ENCODE results near the gene NAGA.
"Not testable (repeated sequence)": the region's sequence is repeated elsewhere in the genome, so short reads cannot be mapped to it uniquely, and the experiment has no call there.

NAGA gene

DNA sequence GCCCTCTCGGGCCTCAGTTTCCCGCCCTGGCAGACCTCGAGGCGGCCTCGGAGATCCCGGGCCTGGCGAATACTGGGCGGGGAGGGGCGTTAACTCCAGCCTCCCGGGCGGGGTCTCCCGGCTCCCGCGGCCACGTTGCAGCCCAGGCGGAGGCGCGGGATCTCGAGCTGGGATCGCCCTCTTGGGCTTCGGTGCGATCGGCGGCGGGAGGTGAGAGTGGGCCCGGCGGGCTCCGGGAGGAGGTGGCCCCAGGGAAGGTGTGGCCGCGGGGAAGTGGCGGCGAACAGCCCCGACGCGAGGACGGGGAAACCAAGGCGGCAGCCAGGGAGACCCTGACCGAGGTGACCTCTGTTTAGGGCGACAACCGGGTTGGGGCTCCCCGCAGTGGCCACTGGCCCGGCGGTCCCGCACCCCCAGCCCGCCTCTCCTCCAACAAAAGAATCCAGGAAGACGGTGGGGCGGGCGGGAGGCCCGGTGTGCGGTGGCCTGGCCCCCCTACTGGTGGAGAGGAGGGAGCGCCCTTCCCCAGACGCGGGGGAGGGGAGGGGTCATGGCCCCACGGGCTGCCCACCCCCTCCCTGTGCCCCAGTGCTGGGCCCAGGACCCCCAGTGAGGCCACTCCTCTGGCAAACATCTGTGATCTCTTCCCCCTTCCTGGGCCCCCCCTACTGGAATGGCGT, 3.7 kb upstream of the NAGA start, which contains the start of gene PHETA2:
TSS of gene PHETA2 (plus strand) at position 117 of the 680 bp plus-strand sequence. CDS start 3,046 bp downstream, outside the sequence.
- DNase-seq (ENCODE audit: low read depth): peak; percentile 37
- TF ChIP-seq, protein P1, sequence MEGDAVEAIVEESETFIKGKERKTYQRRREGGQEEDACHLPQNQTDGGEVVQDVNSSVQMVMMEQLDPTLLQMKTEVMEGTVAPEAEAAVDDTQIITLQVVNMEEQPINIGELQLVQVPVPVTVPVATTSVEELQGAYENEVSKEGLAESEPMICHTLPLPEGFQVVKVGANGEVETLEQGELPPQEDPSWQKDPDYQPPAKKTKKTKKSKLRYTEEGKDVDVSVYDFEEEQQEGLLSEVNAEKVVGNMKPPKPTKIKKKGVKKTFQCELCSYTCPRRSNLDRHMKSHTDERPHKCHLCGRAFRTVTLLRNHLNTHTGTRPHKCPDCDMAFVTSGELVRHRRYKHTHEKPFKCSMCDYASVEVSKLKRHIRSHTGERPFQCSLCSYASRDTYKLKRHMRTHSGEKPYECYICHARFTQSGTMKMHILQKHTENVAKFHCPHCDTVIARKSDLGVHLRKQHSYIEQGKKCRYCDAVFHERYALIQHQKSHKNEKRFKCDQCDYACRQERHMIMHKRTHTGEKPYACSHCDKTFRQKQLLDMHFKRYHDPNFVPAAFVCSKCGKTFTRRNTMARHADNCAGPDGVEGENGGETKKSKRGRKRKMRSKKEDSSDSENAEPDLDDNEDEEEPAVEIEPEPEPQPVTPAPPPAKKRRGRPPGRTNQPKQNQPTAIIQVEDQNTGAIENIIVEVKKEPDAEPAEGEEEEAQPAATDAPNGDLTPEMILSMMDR (IDR thresholded peaks at IDR 0.05; ENCODE audit: low read length, missing control alignments): peak; percentile 25
- H3K4me3 ChIP-seq (replicated peaks; ENCODE audit: low read depth, low read length): peak within 1 kb of the TSS; percentile 60

DNA sequence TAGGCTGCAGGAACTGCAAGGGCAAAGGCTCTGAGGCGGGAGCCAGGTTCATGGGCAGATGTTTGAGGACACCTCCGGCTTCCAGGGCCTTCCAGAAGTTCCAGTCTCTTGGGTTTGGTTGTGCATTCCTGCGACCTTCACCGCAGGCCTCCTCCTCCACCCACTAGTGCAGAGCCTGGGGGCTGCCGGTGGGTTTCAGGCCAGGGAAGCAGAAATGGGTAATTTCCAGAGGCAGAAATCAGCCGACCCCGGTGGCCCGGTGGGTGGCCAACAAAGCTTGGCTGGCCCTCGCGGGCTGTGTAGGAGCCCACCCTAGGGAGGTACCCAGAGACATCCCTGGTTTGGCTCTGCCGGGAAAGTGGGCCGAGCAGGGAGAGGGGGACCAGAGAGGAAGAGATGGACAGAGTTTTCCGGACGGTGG, 3.0 kb upstream of the NAGA start:
- TF ChIP-seq, protein P1 (IDR thresholded peaks at IDR 0.05; ENCODE audit: low read length, missing control alignments): no peak
- no peak for DNase-seq (ENCODE audit: low read depth)
- peak overlapping the region; percentile 60 for H3K4me3 ChIP-seq (replicated peaks; ENCODE audit: low read depth, low read length)

DNA sequence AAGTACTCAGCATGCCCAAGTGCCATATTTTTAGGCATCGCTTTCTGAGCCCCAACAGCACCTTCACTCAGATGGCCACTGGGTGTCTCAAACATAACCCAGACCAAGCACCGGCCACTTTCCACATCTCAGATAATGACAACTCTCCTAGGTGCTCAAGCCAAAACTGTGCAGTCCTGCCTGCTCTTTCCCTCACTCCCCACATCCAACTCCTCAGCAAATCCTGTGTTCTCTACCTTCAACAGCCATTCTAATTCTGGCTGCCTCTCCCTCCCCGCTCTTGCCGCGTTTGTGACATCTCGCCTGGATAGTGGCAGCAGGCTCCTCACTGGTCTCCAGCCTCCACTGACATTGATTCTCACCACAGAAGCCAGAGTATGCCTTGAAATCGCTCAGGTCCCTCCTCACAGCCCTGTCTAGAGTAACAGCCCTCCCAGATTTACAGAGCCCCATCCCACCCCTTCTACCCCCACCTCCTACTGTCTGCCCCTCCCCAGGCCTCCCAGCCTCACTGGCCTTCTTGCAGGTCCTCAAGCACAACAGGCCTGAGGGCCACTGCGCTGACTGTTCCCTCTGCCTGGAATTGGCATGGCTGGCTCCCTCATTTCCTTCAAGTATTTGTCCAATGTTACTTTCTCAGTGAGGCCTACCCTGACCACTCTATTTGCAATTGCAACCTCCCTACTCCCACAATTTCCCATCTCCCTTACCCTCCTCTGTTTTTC, 2.2 kb upstream of the NAGA start:
- no peak overlapping the region for H3K4me3 ChIP-seq (replicated peaks; ENCODE audit: low read depth, low read length)
- DNase-seq (ENCODE audit: low read depth): no peak
- TF ChIP-seq, protein P1 (IDR thresholded peaks at IDR 0.05; ENCODE audit: low read length, missing control alignments): no peak

- not testable (repeated sequence) for DNase-seq (ENCODE audit: low read depth); H3K4me3 ChIP-seq (replicated peaks; ENCODE audit: low read depth, low read length)
Measured at GRCh38 chr22:42071508-42071907, 896 bp upstream of the NAGA start.

DNA sequence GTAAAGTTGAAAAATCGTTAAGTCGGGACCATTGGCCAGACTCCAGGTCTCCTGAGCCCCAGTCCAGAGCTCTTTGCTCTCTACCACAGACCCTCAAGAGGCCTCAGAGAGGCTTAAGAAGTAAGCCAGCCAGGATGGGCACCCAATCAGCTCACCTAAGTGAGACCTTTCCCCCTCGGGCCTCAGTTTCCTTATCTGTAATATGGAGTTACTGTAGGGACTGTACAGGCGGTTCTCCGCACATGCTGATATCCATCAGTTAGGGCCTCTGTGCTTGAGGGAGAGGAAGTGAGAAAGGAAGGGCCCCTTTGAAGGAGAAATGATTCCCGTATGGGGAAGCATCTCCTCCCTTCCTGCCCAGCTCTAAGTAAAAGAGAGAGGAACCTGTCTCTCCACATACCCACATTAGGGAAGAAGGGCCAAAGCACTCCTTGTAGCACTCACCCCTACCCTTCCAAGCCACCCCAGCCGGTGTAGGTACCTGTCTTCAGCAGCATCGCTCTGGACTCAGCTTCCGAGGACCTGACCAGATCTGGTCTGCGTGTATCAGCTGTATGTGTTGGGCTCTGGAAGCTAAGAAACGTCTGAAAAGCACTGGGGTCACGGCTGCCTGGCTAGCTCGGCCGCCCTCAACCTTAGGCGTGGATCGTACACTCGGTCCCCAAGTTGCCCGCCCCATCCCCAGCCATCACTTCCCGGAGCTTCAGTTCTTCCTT, 653 bp downstream of the NAGA start:
- TF ChIP-seq, protein P1 (IDR thresholded peaks at IDR 0.05; ENCODE audit: low read length, missing control alignments): no peak
- peak overlapping the region; percentile 71 for H3K4me3 ChIP-seq (replicated peaks; ENCODE audit: low read depth, low read length)
- DNase-seq (ENCODE audit: low read depth): no peak

DNA sequence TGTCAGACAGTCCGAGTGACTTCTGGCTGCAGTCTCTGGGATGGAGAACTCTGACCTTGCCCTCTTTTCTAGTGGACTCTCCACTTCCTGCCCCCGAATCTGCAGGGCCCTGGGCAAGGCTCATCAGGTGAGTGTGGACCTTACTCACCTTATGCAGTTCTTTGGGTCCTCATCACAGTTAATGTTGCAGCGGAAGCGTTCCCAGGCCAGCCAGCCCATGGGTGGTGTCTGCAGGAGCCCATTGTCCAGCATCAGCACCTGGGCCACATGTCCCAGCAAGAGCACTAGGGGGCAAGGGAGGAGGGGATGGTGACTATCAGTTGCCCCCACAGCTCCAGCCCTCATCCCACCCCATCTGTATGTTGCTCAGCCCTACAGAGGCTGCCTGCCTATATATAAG, 2.3 kb downstream of the NAGA start:
- TF ChIP-seq, protein P1 (IDR thresholded peaks at IDR 0.05; ENCODE audit: low read length, missing control alignments): no peak
- no peak for DNase-seq (ENCODE audit: low read depth)
- H3K4me3 ChIP-seq (replicated peaks; ENCODE audit: low read depth, low read length): no peak overlapping the region

- H3K4me3 ChIP-seq (replicated peaks; ENCODE audit: low read depth, low read length): no peak overlapping the region
- DNase-seq (ENCODE audit: low read depth): no peak
- TF ChIP-seq, protein P1 (IDR thresholded peaks at IDR 0.05; ENCODE audit: low read length, missing control alignments): no peak
Measured at GRCh38 chr22:42067671-42068251, 2.9 kb downstream of the NAGA start.

All from fibroblast of pulmonary artery (primary cell).